Prostate gland (tissue), 2 donors: Measurements from ENCODE around the gene NPTXR. TPM values are rescaled to one million over a fixed set of nuclear protein-coding genes. Genes with fewer than 3 reads are reported as not detected.

ENCODE experiments used
- DNase-seq: peaks from one replicate; pipeline ENCODE4 v3.0.0-alpha.2; 2019; ENCODE audit warnings: low spot score
- H3K27ac ChIP-seq, 2 donors: fragments of 200-600 bp; sonication (generic); 2 replicates each; pipeline ENCODE4 v1.5.1; 2017 to 2019
- H3K27me3 ChIP-seq: fragments of 200-600 bp; sonication (generic); replicated peaks from 2 replicates; pipeline ENCODE4 v1.5.1; 2019; ENCODE audit not compliant: insufficient read depth
- H3K36me3 ChIP-seq, 2 donors: fragments of 200-600 bp; sonication (generic); 1 replicate in 1 of 2; 2 replicates in 1 of 2; pipeline versions ENCODE4 v1.5.1 to v1.8.1; 2017 to 2019
- H3K4me1 ChIP-seq: fragments of 200-600 bp; sonication (generic); replicated peaks from 2 replicates; pipeline ENCODE4 v1.5.1; 2019
- H3K4me3 ChIP-seq, 2 donors: fragments of 200-600 bp; sonication (generic); 2 replicates each; pipeline ENCODE4 v1.5.1; 2017 to 2019
- H3K9me3 ChIP-seq: fragments of 200-600 bp; sonication (generic); 2 replicates; pipeline ENCODE4 v1.5.1; 2017
- POLR2A ChIP-seq: fragments of 450-650 bp; IDR thresholded peaks from one replicate; pipeline ENCODE4 v1.6.1; 2016; ENCODE audit warnings: antibody characterized with exemption, mild to moderate bottlenecking
- POLR2AphosphoS5 ChIP-seq: sonication (generic); formaldehyde crosslinking; IDR thresholded peaks from one replicate; pipeline ENCODE4 v1.6.1; 2017; ENCODE audit warnings: antibody characterized with exemption
- WGBS: methylation state at CpG from one replicate; pipeline ENCODE4 v1.1.5; 2018; 5-methylcytosine and 5-hydroxymethylcytosine counted together
- intact Hi-C: fragments of 100-400 bp; cut with DNase I; formaldehyde crosslinking; loops from one replicate; pipeline ENCODE4 v1.14.2; 2022
- total RNA-seq, 2 donors: library from RNA; depleted of rRNA; stranded (reverse); fragments of >200 nt; gene quantifications; one replicate each; pipeline ENCODE4 v1.1.0, GENCODE V29; 2016
- TF ChIP-seq, protein P1 (sequence below), 4 experiments: fragments of 200-600 bp in 2 of 4; fragments of 450-650 bp in 2 of 4; sonication (generic) in 2 of 4; IDR thresholded peaks; 1 replicate in 3 of 4; 2 replicates in 1 of 4; pipeline ENCODE4 v1.5.1; 2016 to 2019; ENCODE audit warnings: antibody characterized with exemption in 4 of 4, mild to moderate bottlenecking in 2 of 4, moderate library complexity in 2 of 4

The NPTXR gene
- total RNA-seq, 2 donors from 2014 or later = 12.6 to 36.2 TPM

DNA sequence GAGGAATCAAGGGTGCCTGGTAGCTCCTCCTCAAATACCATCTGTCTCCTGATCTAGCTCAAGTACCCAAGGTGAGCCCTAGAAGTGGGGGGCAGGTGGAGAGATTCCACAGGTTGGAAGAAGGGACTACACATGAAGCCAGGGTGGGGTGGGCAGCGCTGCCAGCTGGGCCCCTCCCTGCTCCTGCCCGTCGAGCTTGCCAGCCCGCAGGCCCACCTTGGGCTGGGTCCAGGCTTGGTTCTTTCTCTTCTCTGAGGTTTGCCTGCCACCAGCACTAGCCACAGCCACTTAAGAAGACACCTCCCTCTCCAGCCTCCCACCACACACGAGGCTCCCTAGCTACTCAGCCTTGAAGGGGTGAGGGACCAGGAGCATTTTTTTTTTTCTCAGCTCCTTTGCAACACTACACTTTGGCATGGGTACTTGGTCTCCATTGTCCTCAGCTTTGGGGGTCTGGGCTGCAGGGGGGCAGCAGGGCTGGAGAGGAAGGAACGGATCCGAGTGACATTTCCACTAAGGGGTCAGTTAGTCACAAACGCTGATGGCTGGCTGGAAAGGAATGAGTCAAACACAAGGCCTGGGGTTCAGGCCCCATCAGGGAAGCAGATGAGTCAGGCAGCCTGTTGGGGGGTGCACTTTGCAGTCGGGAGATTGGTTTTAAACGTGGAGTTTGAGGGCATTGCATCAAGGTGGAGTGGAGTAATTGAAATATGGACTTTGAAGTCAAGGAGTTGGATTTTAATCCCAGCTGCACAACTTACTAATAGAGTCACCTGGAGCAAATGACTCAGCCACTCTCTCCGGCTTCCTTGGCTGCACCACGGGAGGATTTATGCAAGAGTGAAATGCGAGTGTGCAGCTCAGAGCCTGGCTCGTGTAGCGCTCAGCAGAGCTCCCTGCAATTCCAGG lies 7.4 kb upstream of the NPTXR start:
- DNase-seq = no peak
- no peaks in the 10 kb centered on the region for H3K4me1 ChIP-seq
- no peaks in the 10 kb centered on the region for H3K9me3 ChIP-seq
- TF ChIP-seq POLR2AphosphoS5 (no peak), POLR2A (no peak)
- TF ChIP-seq, protein P1, sequence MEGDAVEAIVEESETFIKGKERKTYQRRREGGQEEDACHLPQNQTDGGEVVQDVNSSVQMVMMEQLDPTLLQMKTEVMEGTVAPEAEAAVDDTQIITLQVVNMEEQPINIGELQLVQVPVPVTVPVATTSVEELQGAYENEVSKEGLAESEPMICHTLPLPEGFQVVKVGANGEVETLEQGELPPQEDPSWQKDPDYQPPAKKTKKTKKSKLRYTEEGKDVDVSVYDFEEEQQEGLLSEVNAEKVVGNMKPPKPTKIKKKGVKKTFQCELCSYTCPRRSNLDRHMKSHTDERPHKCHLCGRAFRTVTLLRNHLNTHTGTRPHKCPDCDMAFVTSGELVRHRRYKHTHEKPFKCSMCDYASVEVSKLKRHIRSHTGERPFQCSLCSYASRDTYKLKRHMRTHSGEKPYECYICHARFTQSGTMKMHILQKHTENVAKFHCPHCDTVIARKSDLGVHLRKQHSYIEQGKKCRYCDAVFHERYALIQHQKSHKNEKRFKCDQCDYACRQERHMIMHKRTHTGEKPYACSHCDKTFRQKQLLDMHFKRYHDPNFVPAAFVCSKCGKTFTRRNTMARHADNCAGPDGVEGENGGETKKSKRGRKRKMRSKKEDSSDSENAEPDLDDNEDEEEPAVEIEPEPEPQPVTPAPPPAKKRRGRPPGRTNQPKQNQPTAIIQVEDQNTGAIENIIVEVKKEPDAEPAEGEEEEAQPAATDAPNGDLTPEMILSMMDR (IDR thresholded peaks at IDR 0.05) = no peak
- WGBS = 48% methylated on average over 14 of the region's 15 CpGs
- H3K4me3 ChIP-seq = no peak overlapping the region
- intact Hi-C loops = no loop called here
- no peaks in the 10 kb centered on the region for H3K36me3 ChIP-seq
- no peaks in the 10 kb centered on the region for H3K27me3 ChIP-seq
- H3K27ac ChIP-seq = no peak overlapping the region

DNA sequence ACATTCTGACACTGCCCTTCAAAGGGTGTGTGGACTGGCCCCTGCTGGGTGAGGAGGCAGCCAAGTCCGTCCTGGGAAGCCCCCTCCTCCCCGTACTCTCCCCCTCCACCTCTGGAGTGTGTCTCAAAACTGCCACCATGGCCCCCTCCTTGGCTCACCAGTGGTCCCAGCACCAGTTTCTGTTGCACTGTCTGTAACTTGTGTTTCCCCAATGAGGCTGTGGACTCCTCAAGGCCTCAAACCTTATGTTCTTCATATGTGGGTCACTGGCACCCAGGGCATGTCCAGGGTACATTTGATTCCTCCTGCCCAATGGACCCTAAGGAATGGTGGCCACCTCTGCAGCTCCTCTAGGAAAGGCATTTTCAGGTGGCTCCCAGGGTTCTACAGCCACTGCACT lies 6.6 kb upstream of the NPTXR start:
- Histone ChIP-seq H3K4me3 (no peak overlapping the region), H3K36me3 (no peaks in the 10 kb centered on the region), H3K27ac (no peak overlapping the region), H3K27me3 (no peaks in the 10 kb centered on the region), H3K4me1 (no peaks in the 10 kb centered on the region), H3K9me3 (no peaks in the 10 kb centered on the region)
- intact Hi-C loops = no loop called here
- no peak for DNase-seq
- 79% methylated on average over 2 of the region's 2 CpGs for WGBS
- TF ChIP-seq POLR2AphosphoS5 (no peak), POLR2A (no peak)
- TF ChIP-seq, protein P1 (IDR thresholded peaks at IDR 0.05) = no peak

DNA sequence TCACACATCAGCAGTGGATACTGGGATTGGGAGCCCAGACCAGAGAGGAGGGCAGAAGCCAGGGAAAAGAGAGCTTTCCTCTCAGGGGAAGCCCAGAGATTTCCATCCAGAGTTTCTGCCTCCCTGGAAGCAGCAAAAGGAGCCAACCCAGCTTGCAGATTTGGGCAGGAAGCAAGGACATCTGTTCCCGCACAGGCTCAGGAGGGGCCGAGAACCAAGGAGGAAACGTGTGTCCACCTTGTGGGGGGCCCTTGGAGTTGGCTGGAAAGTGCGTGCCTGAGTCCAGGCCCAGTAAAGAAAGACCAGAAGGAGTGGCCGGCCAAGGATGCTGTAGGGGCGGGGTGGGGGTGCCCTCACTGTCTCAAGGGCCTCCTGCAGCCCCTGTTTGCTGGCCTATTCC lies 6.0 kb upstream of the NPTXR start:
- no peak for DNase-seq
- no peak overlapping the region for H3K4me3 ChIP-seq
- H3K9me3 ChIP-seq = no peaks in the 10 kb centered on the region
- intact Hi-C loops = no loop called here
- no peaks in the 10 kb centered on the region for H3K4me1 ChIP-seq
- H3K27me3 ChIP-seq = no peaks in the 10 kb centered on the region
- WGBS = 75% methylated on average over 6 of the region's 6 CpGs
- no peak overlapping the region for H3K27ac ChIP-seq
- no peaks in the 10 kb centered on the region for H3K36me3 ChIP-seq
- TF ChIP-seq, protein P1 (IDR thresholded peaks at IDR 0.05) = no peak
- TF ChIP-seq POLR2AphosphoS5 = no peak
- TF ChIP-seq POLR2A = no peak

DNA sequence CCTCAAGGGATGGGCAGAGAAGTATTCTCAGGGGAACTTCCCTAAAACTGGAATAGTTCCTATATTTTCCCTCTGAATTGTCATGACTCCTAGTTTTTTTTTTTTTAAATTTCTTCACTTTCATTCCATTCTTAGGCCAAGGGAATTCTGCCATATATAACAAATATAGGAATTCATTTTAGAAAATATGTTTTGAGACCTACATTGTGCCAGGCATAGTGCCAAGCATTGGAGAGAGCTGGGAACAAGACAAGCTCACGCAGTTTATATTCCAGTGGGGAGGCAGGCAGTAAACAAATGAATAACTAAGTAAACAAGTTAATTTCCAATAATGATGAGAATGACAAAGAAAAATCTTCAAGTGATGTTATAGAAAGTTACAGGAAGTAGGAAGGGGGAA lies 2.6 kb upstream of the NPTXR start:
- WGBS = 64% methylated on average over 1 of the region's 1 CpG
- no peak overlapping the region for H3K27ac ChIP-seq
- intact Hi-C loops = no loop called here

More for the DNA sequence above, 2.6 kb upstream of the NPTXR start:
- peaks cover under 1% of the 10 kb centered on the region for H3K4me1 ChIP-seq
- no peaks in the 10 kb centered on the region for H3K36me3 ChIP-seq
- no peak overlapping the region for H3K4me3 ChIP-seq
- no peaks in the 10 kb centered on the region for H3K9me3 ChIP-seq
- H3K27me3 ChIP-seq = no peaks in the 10 kb centered on the region
- TF ChIP-seq, protein P1 (IDR thresholded peaks at IDR 0.05) = no peak
- TF ChIP-seq POLR2A (no peak), POLR2AphosphoS5 (no peak)
- no peak for DNase-seq
